Astrocyte (in vitro differentiated cells and primary cell): ENCODE results near the gene PPP1R7.

ENCODE experiments used
- EZH2 ChIP-seq: IDR thresholded peaks from 2 replicates; pipeline ENCODE4 v1.6.1; 2012; ENCODE audit warnings: mild to moderate bottlenecking, low read length, inconsistent platforms; ENCODE audit not compliant: insufficient read depth
- TF ChIP-seq, protein P1 (sequence below): IDR thresholded peaks from 2 replicates; pipeline ENCODE4 v1.5.1; 2011; ENCODE audit warnings: low read depth, mild to moderate bottlenecking, inconsistent platforms, low read length, moderate library complexity; ENCODE audit not compliant: insufficient read depth

DNA sequence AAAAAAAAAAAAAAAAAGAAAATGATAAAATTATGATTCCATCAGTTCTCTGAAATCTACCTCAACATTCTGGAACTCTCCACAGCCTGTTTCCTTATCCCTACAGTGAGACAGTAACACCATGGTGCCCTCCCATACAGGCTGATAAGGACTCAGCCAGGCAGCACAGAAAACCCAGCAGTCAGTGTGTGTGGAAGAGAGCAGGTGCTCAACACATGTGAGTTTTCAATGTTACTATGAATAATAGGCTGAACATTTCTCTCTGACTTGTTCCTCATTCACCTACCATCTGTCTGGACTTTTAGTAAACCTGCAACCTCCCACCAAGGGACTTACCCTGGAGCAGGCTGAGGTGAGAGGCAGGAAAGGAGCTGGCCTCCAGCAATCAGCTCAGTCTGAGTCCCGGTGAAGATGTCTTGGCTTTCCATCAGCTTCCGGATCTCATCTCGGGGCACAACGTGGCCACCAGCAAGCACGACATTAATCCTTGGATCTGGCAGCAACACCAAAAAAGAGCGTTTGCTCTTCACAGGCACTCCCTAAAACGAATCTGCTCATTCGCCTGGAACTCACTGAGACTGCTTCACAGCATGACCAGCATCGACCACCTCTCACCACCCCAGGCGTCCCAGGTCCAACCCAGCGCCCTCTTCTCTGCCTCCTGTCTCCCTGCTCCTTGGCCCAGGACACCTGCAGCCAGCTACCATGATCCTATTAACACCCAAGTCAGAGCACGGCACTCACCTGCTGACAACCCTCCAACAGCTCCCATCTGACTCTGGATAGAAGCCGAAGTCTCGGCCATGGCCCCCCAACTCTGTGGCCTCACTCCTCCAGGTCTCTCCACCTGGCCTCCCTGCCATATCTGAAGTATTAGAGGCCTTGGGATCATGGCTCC lies 17.5 kb upstream of the PPP1R7 start:
- TF ChIP-seq, protein P1, sequence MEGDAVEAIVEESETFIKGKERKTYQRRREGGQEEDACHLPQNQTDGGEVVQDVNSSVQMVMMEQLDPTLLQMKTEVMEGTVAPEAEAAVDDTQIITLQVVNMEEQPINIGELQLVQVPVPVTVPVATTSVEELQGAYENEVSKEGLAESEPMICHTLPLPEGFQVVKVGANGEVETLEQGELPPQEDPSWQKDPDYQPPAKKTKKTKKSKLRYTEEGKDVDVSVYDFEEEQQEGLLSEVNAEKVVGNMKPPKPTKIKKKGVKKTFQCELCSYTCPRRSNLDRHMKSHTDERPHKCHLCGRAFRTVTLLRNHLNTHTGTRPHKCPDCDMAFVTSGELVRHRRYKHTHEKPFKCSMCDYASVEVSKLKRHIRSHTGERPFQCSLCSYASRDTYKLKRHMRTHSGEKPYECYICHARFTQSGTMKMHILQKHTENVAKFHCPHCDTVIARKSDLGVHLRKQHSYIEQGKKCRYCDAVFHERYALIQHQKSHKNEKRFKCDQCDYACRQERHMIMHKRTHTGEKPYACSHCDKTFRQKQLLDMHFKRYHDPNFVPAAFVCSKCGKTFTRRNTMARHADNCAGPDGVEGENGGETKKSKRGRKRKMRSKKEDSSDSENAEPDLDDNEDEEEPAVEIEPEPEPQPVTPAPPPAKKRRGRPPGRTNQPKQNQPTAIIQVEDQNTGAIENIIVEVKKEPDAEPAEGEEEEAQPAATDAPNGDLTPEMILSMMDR = no peak
- no peak for TF ChIP-seq EZH2
